GM12891 (cell line): ENCODE results near the gene STEAP2.

Source experiments
- POLR2A ChIP-seq: IDR thresholded peaks from 2 replicates; pipeline ENCODE4 v1.6.1; 2011; ENCODE audit warnings: low read depth, low read length, control low read depth
- POLR2AphosphoS5 ChIP-seq: IDR thresholded peaks from 2 replicates; pipeline ENCODE4 v1.6.1; 2011; ENCODE audit warnings: low read depth, low read length, control low read depth
- TAF1 ChIP-seq: IDR thresholded peaks from 2 replicates; pipeline ENCODE4 v1.6.1; 2011; ENCODE audit warnings: low read depth, low read length, control low read depth

GRCh38 chr7:90222811-90223725, 11.5 kb downstream of the STEAP2 start:
- no peak for TF ChIP-seq POLR2AphosphoS5
- no peak for TF ChIP-seq POLR2A
- TF ChIP-seq TAF1: no peak
